ENCODE data around the gene MEIS1.

The MEIS1 gene

DNA sequence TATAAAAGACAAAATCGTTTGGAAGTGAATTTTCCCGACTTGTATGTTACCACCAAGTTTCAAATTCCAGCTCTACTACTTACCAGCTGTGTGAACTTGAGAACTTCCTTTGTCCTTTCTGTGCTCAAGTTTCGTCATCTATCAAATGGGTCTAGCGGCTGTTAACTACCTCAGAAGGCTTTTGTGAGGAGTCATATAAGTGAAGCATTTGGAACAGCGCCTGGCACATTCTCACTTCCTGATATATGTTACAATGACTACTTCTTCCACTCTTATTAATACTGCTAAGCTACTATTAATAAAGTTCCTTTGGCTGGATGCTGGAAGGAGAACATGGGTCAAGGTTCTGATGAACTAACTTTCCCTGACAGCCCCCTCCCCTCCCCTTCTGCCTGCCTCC lies 104.5 kb downstream of the MEIS1 start:
- no peak for DNase-seq

DNA sequence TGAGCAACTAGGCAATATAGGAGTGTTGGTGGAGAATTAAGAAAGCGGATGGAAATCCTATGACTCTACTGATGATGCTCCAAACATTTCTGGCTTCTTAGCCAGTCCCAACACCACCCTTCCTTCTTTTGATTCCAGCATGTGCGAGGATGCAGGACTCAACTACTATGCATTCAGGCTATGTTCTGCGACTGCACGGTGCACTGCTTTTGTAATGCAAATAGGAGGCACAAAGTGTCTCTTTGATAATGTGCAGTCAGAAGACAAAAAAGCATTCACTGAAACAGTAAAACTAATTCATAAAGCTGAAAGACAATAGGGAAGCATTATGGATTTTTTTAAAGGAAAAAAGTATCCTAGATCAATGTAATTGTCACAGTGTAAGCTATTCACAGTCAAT lies 106.7 kb downstream of the MEIS1 start:
- DNase-seq, result no peak

- no peak for DNase-seq
These were observed 108.4 kb downstream of the MEIS1 start for GRCh38 chr2:66543257-66543767.

- DNase-seq, result no peak
These were observed 109.3 kb downstream of the MEIS1 start for GRCh38 chr2:66544258-66544657.

GRCh38 chr2:66545258-66545657 lies 110.3 kb downstream of the MEIS1 start:
- DNase-seq, result no peak

DNA sequence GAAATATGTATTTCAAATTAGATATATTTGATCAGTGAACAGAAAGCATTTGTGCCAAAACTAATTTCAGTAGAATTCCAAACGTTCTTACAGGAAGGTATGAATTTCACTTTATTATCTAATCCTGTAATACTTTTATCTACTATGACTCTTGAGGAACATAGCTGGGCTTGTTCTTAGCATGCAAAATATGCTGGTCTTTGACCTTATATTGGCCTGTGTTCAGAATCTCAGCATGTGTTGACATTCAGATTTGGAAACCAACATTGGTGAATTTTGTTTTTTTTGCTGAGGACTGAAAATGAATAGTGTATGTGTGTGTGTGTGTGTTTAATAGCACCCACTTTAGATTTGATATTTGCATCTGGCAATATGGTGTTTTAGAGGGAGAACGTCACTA lies 112.2 kb downstream of the MEIS1 start:
- DNase-seq, result no peak

- peak in 1 of 2 experiments; percentile 2 for DNase-seq
These were observed 113.0 kb downstream of the MEIS1 start for GRCh38 chr2:66547887-66548286.

DNA sequence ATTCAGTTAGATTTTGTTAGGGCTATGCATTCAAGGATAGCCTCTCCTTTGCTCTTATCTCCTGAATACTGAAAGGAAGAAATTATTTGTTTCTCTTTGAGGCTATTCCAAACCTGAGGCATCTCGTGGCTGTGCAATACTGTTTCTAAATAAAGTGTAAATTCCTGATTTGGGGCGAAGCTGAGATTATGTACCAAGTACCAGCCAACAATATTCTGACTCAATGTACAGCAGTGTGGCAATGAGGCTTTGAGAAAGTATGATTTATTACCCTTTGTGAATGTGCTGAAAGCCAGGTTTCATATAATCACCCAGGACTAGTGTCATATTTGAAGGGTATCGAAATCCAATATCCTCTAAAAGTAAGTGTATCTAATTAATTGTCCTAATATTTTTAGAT lies 113.5 kb downstream of the MEIS1 start:
- DNase-seq, result no peak

DNA sequence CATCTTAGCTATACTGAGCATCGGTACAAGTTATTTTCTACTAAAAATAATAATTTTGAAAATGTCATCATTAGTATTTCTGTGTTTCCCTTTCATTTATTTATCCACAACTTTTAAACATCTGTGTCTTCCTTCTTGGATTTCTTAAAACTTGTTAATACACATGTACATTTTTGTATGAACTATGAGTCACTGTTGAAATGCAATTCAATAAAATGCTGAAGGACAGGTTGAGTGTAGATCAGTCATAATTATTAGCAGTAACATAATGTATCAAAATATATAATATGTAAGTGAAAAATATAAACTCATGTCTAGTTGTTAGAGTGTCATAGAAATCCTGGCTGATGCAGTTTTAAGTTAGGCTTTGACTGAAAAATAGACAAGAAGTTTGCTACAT lies 115.9 kb downstream of the MEIS1 start:
- DNase-seq, result no peak

DNA sequence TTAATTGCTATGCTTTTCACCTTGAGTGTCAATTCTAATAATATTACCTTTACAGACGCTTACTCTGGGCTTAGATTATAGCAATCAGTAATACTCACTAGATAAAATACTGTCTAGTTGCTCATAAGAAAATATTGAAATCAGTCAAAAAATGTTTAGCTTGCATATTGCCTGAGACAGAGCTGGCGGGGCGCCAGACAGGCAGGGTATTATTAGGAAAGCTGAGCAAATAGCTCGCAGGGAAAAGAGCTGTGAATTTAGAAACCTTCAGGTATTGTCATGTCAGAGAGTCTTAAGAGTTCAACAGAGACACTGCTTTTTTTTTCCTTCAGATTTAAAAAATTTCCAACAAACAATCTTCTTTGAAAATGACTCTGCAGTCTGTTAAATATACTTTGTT lies 118.4 kb downstream of the MEIS1 start:
- DNase-seq, result peak in 1 of 2 experiments; percentile 6

- peak; percentile 8 to 34 for DNase-seq
These were observed 120.2 kb downstream of the MEIS1 start for GRCh38 chr2:66555091-66555490.

- DNase-seq, result no peak
These were observed 120.8 kb downstream of the MEIS1 start for GRCh38 chr2:66555501-66556324.

DNA sequence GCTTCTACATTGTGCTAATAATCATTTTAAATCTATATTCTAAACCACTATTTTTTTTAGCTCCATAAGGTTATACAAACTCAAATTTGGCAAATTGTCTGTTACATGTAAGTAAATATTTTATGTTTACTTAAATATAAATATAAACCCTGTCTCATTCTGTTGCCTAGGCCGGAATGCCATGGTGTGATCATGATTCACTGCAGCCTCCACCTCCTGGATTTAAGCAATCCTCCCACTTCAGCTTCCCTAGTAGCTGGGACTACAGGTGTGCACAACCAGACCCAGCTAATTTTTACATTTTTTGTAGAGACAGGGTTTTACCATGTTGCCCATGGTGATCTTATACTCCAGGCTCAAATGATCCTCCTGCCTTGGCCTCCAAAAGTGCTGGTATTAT lies 124.7 kb downstream of the MEIS1 start:
- DNase-seq, result no peak

- no peak for DNase-seq
These were observed 125.8 kb downstream of the MEIS1 start for GRCh38 chr2:66560683-66561082.

DNA sequence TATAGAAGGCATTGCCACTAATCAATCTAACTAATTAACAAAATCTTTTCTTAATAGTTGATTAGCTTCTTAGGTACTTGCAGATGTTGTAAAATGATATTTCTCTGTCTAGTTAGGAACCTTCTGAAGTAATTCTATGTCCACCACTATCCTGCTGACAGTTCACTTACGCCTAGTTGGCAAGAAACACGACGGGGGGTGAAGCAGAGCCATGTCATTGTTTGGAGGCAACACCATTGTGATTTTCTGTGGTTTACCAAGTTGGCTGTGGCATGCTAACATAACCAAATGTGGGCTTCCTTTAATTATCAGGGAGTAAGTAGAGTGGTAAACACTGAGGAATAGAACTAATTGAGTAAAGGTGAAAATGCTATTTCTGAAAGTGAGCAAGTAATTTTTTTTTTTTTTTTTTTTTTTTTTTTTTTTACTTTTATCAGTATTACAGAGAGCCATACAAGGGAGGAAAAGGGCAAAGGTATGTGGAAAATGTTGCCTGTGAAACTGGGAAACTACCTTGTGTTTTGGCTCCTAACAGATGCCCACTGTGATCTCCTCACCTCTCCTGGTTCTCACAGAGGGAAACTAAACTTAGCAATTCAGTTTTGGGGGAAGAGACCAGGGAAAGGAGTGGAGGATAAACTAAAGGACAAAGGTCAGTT lies 126.8 kb downstream of the MEIS1 start:
- DNase-seq, result no peak

DNA sequence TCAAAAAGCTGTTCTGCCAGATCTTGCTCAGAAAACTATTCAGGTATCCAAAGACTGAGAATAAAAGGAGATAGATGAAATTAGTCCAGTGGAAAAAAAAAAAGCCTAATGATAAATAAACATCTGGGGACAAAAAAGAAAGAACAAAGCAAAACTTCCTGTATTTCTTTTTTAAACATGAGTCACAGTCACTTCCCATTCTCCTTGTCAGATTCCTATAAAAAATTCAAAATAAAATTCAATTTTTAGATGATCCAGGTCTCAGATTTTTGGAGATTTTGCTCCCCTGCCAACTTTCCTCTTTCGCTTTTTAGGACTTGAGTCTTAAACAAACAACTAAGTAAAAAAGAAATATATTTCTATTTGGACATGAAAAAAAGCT lies 127.4 kb downstream of the MEIS1 start:
- no peak for DNase-seq

DNA sequence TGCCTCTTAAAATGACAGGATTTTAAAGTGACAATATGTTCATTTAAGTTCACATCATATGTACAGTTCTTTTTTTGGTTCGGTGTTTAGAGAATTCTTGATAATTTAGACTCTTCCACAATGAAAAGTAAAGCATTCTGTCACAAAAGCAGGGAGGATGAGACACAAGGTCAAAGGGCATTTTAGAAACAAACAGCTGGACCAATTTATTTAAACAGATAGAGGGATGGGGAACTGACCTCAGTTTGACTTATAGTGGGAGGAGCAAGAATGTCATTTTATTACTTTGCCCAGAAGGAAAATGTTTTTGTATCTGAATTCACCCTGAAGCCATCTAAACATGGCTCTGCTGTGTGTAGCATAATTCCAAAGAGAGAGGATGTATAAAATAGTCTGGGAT lies 128.5 kb downstream of the MEIS1 start:
- no peak for DNase-seq

- no peak for DNase-seq
These were observed 130.4 kb downstream of the MEIS1 start for GRCh38 chr2:66565291-66565690.

DNA sequence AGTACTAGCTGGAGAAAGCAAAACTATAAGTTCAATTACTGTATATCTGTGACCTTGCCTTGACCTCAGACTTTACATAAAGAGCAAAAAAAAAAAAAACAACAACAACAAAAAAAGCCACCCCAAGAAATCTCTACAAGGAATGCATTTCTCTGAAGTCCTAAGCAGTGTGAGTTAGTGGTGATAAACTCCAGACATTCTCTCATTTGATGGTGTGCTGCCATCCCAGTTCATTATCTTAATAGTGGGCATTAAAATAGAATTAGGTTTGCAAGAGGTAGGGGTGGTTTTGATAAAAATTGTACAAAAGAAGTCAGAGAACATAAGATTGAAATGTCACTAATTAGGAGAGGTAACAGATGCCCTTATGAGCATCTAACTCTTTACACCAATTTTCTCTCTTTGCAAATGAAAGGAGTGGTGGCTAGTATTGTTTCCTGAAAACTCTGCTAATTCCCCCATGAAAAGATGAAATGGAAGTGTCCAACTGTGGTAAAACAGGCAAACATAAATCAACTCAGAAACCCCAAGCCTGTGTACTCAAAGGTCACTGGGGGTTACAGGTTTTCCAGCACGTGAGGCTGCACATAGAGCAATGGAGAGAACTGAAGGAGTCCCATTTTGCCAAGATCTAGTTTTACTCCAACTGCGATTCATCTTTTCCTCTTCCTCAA lies 131.9 kb downstream of the MEIS1 start:
- DNase-seq, result no peak

GRCh38 chr2:66567729-66568128 lies 132.8 kb downstream of the MEIS1 start:
- no peak for DNase-seq

DNA sequence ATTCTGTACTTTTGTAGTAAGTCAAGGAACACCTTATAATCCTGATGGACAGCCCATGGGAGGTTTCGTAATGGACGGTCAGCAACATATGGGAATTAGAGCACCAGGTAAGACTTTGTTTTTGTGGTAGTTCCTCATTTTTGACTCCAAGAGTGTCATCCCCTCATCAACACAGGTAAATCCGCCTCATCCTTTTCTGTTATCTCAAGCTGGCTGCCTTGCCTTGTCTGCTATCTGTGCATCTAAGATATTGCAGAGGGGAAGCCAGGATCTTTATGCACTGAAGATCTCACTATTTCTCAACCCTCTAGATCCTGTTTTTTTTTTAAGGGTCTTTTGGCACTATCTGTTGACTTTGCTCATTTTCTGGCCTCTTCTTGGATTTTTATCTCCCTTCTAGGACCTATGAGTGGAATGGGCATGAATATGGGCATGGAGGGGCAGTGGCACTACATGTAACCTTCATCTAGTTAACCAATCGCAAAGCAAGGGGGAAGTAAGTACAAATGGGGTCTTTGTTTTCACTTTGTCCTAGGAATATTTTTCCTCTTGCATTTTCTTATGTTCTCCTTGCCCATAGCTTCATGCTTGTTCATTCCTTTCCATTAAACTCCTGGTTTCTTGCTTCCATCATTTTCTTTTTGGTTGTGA lies 133.8 kb downstream of the MEIS1 start:
- DNase-seq, result no peak

DNA sequence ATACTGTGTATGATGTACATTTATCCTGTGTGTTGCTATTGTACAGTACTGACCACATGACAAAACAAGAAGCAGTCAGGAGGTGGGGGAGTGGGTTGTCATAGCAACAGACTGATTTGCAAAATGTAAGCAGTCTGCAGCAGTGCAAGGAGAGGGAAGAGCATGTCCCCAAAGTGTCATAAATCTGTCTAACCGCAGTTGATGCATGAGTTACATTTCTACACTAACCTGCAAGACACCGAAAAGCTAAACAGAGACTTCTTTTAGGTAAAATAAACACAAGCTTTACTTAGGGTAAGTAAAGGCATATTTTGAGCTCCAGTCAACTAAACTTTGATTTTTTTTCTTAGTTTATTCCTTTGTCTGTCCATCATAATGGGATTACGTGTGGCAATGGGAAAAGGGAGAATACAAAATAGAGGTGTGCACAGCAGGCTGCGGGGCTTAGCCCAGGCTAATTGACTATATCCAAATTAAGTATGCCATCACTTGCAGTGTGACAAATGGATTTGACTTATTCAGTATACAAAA lies 134.5 kb downstream of the MEIS1 start:
- DNase-seq, result peak; percentile 20 to 61

- no peak for DNase-seq
These were observed 135.0 kb downstream of the MEIS1 start for GRCh38 chr2:66569974-66570373.

Measured in NCI-H524 (cell line).